ENCODE measurements around the gene IGF1R. TPM values are rescaled to one million over a fixed set of nuclear protein-coding genes. Genes with fewer than 3 reads are reported as not detected.

IGF1R gene
- total RNA-seq, 4 donors from 2014 or later = 49.4 to 239 (median 109) TPM

GRCh38 chr15:98958918-98959639, 310.7 kb downstream of the IGF1R start:
- 68 to 89% methylated on average over 3 to 22 of the region's 22 CpGs for WGBS, 2 donors (ENCODE audit: low coverage in 1 of 2)
- no peak for TF ChIP-seq EP300 (IDR thresholded peaks at IDR 0.05; ENCODE audit: low read depth)
- no peak for TF ChIP-seq CTCF (IDR thresholded peaks at IDR 0.05)
- TF ChIP-seq POLR2A (IDR thresholded peaks at IDR 0.05) = no peak
- H3K27ac ChIP-seq = no peak overlapping the region
- no peak overlapping the region for H3K4me3 ChIP-seq
- no peaks in the 10 kb centered on the region for H3K9me3 ChIP-seq
- DNase-seq = no peak
- H3K36me3 ChIP-seq = peaks cover 0 to 30% (median 5%) of the 10 kb centered on the region in 4 donors
- in situ Hi-C loops (cut with MboI; ENCODE audit: low pct_ligation_motif_present in 1 of 4, low pct_unique_long_range_greater_than_20kb in 1 of 4, low sequenced_read_pairs in 3 of 4) (no loop called here), intact Hi-C loops (cut with DNase I; ENCODE audit: low total_unique reads) (no loop called here)
- no peaks in the 10 kb centered on the region for H3K27me3 ChIP-seq
- peaks cover 0 to 19% (median 12%) of the 10 kb centered on the region in 4 donors for H3K4me1 ChIP-seq

- peaks cover 0 to 14% (median 9%) of the 10 kb centered on the region in 4 donors for H3K4me1 ChIP-seq
- no peaks in the 10 kb centered on the region for H3K27me3 ChIP-seq
- WGBS, 2 donors (ENCODE audit: low coverage in 1 of 2) = 91 to 100% methylated on average over 3 of the region's 3 CpGs
- in situ Hi-C loops (cut with MboI; ENCODE audit: low pct_ligation_motif_present in 1 of 4, low pct_unique_long_range_greater_than_20kb in 1 of 4, low sequenced_read_pairs in 3 of 4) = no loop called here
- H3K27ac ChIP-seq = no peak overlapping the region
- no peak for TF ChIP-seq CTCF (IDR thresholded peaks at IDR 0.05)
- TF ChIP-seq EP300 (IDR thresholded peaks at IDR 0.05; ENCODE audit: low read depth) = no peak
- TF ChIP-seq POLR2AphosphoS5 (IDR thresholded peaks at IDR 0.05) = no peak
- TF ChIP-seq POLR2A (IDR thresholded peaks at IDR 0.05) = no peak
- intact Hi-C loops (cut with DNase I; ENCODE audit: low total_unique reads) = no loop called here
- H3K36me3 ChIP-seq = peaks cover 0 to 30% (median 5%) of the 10 kb centered on the region in 4 donors
- no peak for DNase-seq
- no peak overlapping the region for H3K4me3 ChIP-seq
- no peaks in the 10 kb centered on the region for H3K9me3 ChIP-seq
These were observed 311.3 kb downstream of the IGF1R start for GRCh38 chr15:98959640-98960007.

DNA sequence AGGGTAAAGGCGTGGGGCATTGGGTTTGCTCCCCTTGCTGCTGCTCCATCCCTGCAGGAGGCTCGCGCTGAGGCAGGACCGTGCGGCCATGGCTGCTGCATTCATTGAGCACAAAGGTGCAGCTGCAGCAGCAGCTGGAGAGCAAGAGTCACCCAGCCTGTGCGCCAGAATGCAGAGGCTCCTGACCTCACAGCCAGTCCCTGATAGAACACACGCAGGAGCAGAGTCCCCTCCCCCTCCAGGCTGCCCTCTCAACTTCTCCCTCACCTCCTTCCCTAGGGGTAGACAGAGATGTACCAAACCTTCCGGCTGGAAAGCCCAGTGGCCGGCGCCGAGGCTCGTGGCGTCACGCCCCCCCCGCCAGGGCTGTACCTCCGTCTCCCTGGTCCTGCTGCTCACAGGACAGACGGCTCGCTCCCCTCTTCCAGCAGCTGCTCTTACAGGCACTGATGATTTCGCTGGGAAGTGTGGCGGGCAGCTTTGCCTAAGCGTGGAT, 312.3 kb downstream of the IGF1R start:
- no peak for DNase-seq
- H3K27ac ChIP-seq = no peak overlapping the region
- intact Hi-C loops (cut with DNase I; ENCODE audit: low total_unique reads) = no loop called here
- WGBS, 2 donors (ENCODE audit: low coverage in 1 of 2) = 97% methylated on average over 21 of the region's 21 CpGs; no CpG with 5 or more reads in 1 of the 2 donors
- in situ Hi-C loops (cut with MboI; ENCODE audit: low pct_ligation_motif_present in 1 of 4, low pct_unique_long_range_greater_than_20kb in 1 of 4, low sequenced_read_pairs in 3 of 4) = no loop called here
- H3K9me3 ChIP-seq = no peaks in the 10 kb centered on the region
- TF ChIP-seq POLR2AphosphoS5 (IDR thresholded peaks at IDR 0.05) (no peak), CTCF (IDR thresholded peaks at IDR 0.05) (no peak), EP300 (IDR thresholded peaks at IDR 0.05; ENCODE audit: low read depth) (no peak), POLR2A (IDR thresholded peaks at IDR 0.05) (no peak)
- H3K36me3 ChIP-seq = peaks cover 0 to 30% (median 5%) of the 10 kb centered on the region in 4 donors
- peaks cover 0 to 4% (median 2%) of the 10 kb centered on the region in 4 donors for H3K4me1 ChIP-seq
- H3K4me3 ChIP-seq = no peak overlapping the region
- H3K27me3 ChIP-seq = no peaks in the 10 kb centered on the region

GRCh38 chr15:98963444-98963843, 315.1 kb downstream of the IGF1R start:
- intact Hi-C loops (cut with DNase I; ENCODE audit: low total_unique reads) = no loop called here
- TF ChIP-seq POLR2A (IDR thresholded peaks at IDR 0.05) (no peak), EP300 (IDR thresholded peaks at IDR 0.05; ENCODE audit: low read depth) (no peak), POLR2AphosphoS5 (IDR thresholded peaks at IDR 0.05) (no peak)

More at GRCh38 chr15:98963444-98963843, 315.1 kb downstream of the IGF1R start:
- peaks cover 0 to 24% (median 5%) of the 10 kb centered on the region in 4 donors for H3K36me3 ChIP-seq
- no peak overlapping the region for H3K4me3 ChIP-seq
- no peaks in the 10 kb centered on the region for H3K27me3 ChIP-seq
- 84 to 90% methylated on average over 7 to 8 of the region's 8 CpGs for WGBS, 2 donors (ENCODE audit: low coverage in 1 of 2)
- no peak overlapping the region for H3K27ac ChIP-seq
- peaks cover 0 to 4% (median 0%) of the 10 kb centered on the region in 4 donors for H3K4me1 ChIP-seq
- no peak for DNase-seq
- H3K9me3 ChIP-seq = no peaks in the 10 kb centered on the region
- in situ Hi-C loops (cut with MboI; ENCODE audit: low pct_ligation_motif_present in 1 of 4, low pct_unique_long_range_greater_than_20kb in 1 of 4, low sequenced_read_pairs in 3 of 4) = no loop called here

All from transverse colon (tissue), 4 donors.